GM12873 (cell line): ENCODE results near the gene CLEC17A.

Experiments used
- CTCF ChIP-seq: IDR thresholded peaks from 2 replicates; pipeline ENCODE4 v1.5.1; 2012; ENCODE audit warnings: low read depth, mild to moderate bottlenecking, moderate library complexity, low read length, control low read depth; ENCODE audit not compliant: insufficient read depth; ENCODE audit errors: missing control alignments

CLEC17A gene

GRCh38 chr19:14649020-14649419 is 66.1 kb downstream of the CLEC17A start:
- no peak for TF ChIP-seq CTCF

- no peak for TF ChIP-seq CTCF
Observed at GRCh38 chr19:14650161-14650560, 67.3 kb downstream of the CLEC17A start.

- TF ChIP-seq CTCF: no peak
Observed at GRCh38 chr19:14654786-14655560, 72.1 kb downstream of the CLEC17A start.

- TF ChIP-seq CTCF: no peak
Observed at GRCh38 chr19:14655726-14656125, 72.8 kb downstream of the CLEC17A start.

- no peak for TF ChIP-seq CTCF
Observed at GRCh38 chr19:14659874-14660489, 77.1 kb downstream of the CLEC17A start.

- TF ChIP-seq CTCF: no peak
Observed at GRCh38 chr19:14661372-14661924, 78.6 kb downstream of the CLEC17A start.
